ENCODE measurements around the gene ZBTB38. TPM values are rescaled to one million over a fixed set of nuclear protein-coding genes. Genes with fewer than 3 reads are reported as not detected.

Gene ZBTB38
- total RNA-seq, 4 donors from 2014 or later: 70.1 to 133 (median 108) TPM

GRCh38 chr3:141401573-141402475, 33.5 kb downstream of the ZBTB38 start:
- DNase-seq (ENCODE audit: low spot score): no peak
- ATAC-seq (ENCODE audit: low FRiP score): peak; percentile 74
- no peak for TF ChIP-seq CTCF (IDR thresholded peaks at IDR 0.05)

- DNase-seq (ENCODE audit: low spot score): no peak
- no peak for TF ChIP-seq CTCF (IDR thresholded peaks at IDR 0.05)
- ATAC-seq (ENCODE audit: low FRiP score): peak; percentile 77
These were observed 34.3 kb downstream of the ZBTB38 start for GRCh38 chr3:141402476-141403171.

- ATAC-seq (ENCODE audit: low FRiP score): no peak
- DNase-seq (ENCODE audit: low spot score): no peak
- no peak for TF ChIP-seq CTCF (IDR thresholded peaks at IDR 0.05)
These were observed 35.3 kb downstream of the ZBTB38 start for GRCh38 chr3:141403576-141403975.

GRCh38 chr3:141405025-141405424, 36.7 kb downstream of the ZBTB38 start:
- TF ChIP-seq CTCF (IDR thresholded peaks at IDR 0.05): no peak
- DNase-seq (ENCODE audit: low spot score): no peak
- ATAC-seq (ENCODE audit: low FRiP score): no peak

- no peak for ATAC-seq (ENCODE audit: low FRiP score)
- DNase-seq (ENCODE audit: low spot score): no peak
- TF ChIP-seq CTCF (IDR thresholded peaks at IDR 0.05): no peak
These were observed 37.3 kb downstream of the ZBTB38 start for GRCh38 chr3:141405591-141405990.

GRCh38 chr3:141406265-141406664, 38.0 kb downstream of the ZBTB38 start:
- TF ChIP-seq CTCF (IDR thresholded peaks at IDR 0.05): no peak
- no peak for DNase-seq (ENCODE audit: low spot score)
- no peak for ATAC-seq (ENCODE audit: low FRiP score)
